Stomach (tissue), 4 donors: Measurements from ENCODE around the gene SMCHD1.

Experiments
- EP300 ChIP-seq: sonication (generic); formaldehyde crosslinking; IDR thresholded peaks from one replicate; pipeline ENCODE4 v1.6.1; 2017; ENCODE audit warnings: antibody characterized with exemption
- POLR2A ChIP-seq, 4 donors: fragments of 450-650 bp; IDR thresholded peaks; one replicate each; pipeline ENCODE4 v1.6.1; 2016; ENCODE audit warnings: antibody characterized with exemption in 4 of 4, control low read depth in 2 of 4, mild to moderate bottlenecking in 1 of 4, moderate library complexity in 1 of 4
- POLR2AphosphoS5 ChIP-seq, 3 donors: sonication (generic); formaldehyde crosslinking; IDR thresholded peaks; one replicate each; pipeline ENCODE4 v1.6.1; 2016; ENCODE audit warnings: antibody characterized with exemption in 3 of 3
- TF ChIP-seq, protein P1 (sequence below), 7 experiments: fragments of 450-650 bp in 4 of 7; fragments of 200-600 bp in 3 of 7; sonication (generic) in 3 of 7; IDR thresholded peaks; one replicate each; pipeline ENCODE4 v1.5.1; 2016 to 2019; ENCODE audit warnings: antibody characterized with exemption in 7 of 7, control low read depth in 2 of 7, mild to moderate bottlenecking in 1 of 7

DNA sequence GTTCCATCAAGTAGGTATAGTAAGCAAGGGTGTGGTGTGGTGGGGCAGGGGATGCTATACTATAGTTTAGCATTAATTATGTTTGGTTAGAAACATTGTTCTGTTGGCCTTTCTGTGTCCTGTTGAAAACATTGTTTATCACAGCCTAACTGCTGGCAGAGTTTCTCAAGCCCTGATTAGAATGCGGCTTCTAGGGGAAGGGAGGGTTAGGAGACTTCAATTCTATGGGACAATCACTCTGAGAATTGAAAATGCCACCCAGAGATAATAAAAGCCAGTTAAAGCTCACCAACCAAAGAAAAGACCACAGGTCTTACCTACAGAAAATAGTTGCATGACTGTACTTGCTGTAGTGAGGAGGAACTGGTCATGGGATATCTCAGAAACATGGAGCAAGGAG, 19.9 kb upstream of the SMCHD1 start:
- TF ChIP-seq, protein P1, sequence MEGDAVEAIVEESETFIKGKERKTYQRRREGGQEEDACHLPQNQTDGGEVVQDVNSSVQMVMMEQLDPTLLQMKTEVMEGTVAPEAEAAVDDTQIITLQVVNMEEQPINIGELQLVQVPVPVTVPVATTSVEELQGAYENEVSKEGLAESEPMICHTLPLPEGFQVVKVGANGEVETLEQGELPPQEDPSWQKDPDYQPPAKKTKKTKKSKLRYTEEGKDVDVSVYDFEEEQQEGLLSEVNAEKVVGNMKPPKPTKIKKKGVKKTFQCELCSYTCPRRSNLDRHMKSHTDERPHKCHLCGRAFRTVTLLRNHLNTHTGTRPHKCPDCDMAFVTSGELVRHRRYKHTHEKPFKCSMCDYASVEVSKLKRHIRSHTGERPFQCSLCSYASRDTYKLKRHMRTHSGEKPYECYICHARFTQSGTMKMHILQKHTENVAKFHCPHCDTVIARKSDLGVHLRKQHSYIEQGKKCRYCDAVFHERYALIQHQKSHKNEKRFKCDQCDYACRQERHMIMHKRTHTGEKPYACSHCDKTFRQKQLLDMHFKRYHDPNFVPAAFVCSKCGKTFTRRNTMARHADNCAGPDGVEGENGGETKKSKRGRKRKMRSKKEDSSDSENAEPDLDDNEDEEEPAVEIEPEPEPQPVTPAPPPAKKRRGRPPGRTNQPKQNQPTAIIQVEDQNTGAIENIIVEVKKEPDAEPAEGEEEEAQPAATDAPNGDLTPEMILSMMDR (IDR thresholded peaks at IDR 0.05) = no peak
- TF ChIP-seq POLR2AphosphoS5 (IDR thresholded peaks at IDR 0.05) (no peak), EP300 (no peak), POLR2A (IDR thresholded peaks at IDR 0.05) (no peak)
